ENCODE data around the gene NUF2. TPM values are rescaled to one million over a fixed set of nuclear protein-coding genes. Genes with fewer than 3 reads are reported as not detected.
"Not testable (repeated sequence)": the region's sequence is repeated elsewhere in the genome, so short reads cannot be mapped to it uniquely, and the experiment has no call there.

The NUF2 gene
- total RNA-seq, 1 donor from 2014 or later, result 19.6 TPM

- no peak overlapping the region for H3K4me3 Mint-ChIP-seq (ENCODE audit: low read depth)
- TF ChIP-seq, protein P1, sequence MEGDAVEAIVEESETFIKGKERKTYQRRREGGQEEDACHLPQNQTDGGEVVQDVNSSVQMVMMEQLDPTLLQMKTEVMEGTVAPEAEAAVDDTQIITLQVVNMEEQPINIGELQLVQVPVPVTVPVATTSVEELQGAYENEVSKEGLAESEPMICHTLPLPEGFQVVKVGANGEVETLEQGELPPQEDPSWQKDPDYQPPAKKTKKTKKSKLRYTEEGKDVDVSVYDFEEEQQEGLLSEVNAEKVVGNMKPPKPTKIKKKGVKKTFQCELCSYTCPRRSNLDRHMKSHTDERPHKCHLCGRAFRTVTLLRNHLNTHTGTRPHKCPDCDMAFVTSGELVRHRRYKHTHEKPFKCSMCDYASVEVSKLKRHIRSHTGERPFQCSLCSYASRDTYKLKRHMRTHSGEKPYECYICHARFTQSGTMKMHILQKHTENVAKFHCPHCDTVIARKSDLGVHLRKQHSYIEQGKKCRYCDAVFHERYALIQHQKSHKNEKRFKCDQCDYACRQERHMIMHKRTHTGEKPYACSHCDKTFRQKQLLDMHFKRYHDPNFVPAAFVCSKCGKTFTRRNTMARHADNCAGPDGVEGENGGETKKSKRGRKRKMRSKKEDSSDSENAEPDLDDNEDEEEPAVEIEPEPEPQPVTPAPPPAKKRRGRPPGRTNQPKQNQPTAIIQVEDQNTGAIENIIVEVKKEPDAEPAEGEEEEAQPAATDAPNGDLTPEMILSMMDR (IDR thresholded peaks at IDR 0.05; ENCODE audit: unreplicated experiment), result no peak
- no peak for DNase-seq (ENCODE audit: low spot score, unreplicated experiment)
- H3K36me3 Mint-ChIP-seq (ENCODE audit: insufficient read depth), result peaks cover 2% of the 10 kb centered on the region
- peaks cover 2% of the 10 kb centered on the region for H3K4me1 Mint-ChIP-seq (ENCODE audit: low read depth)
- no peak overlapping the region for H3K27ac Mint-ChIP-seq
- no peaks in the 10 kb centered on the region for H3K9me3 Mint-ChIP-seq (ENCODE audit: low read depth)
- H3K27me3 Mint-ChIP-seq, result no peaks in the 10 kb centered on the region
Observed at GRCh38 chr1:163308811-163309210, 12.9 kb upstream of the NUF2 start.

DNA sequence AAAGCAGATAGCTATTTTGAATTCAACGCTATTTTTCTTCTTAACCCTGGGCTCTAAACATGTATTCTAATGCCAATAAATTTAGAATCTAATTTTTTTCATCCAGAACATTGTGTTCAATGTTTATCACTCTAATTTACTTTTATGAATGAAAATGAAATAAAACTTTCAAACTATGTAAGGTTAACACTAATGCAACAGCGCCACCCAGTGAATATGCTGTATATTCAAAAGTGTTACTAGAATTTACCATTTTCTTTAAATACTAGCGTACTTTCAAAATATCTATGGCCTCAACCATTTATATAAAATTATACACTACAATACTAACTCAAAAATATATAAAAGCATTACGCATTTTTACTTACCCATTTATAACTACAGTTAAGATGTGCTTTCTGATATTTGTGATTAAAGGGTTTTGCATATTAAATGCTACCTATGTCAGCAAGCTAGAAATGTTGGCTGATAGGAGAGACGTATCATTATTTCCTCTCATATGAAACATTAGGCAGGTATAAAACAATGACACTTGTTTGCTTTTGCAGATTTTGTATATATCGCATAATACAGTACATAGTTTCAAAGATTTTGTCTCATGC, 5.9 kb upstream of the NUF2 start:
- H3K27ac Mint-ChIP-seq, result no peak overlapping the region
- H3K27me3 Mint-ChIP-seq, result no peaks in the 10 kb centered on the region
- H3K9me3 Mint-ChIP-seq (ENCODE audit: low read depth), result no peaks in the 10 kb centered on the region
- H3K4me1 Mint-ChIP-seq (ENCODE audit: low read depth), result peaks cover 5% of the 10 kb centered on the region
- no peak for DNase-seq (ENCODE audit: low spot score, unreplicated experiment)
- TF ChIP-seq, protein P1 (IDR thresholded peaks at IDR 0.05; ENCODE audit: unreplicated experiment), result peak; percentile 97
- H3K4me3 Mint-ChIP-seq (ENCODE audit: low read depth), result no peak overlapping the region
- H3K36me3 Mint-ChIP-seq (ENCODE audit: insufficient read depth), result peaks cover 2% of the 10 kb centered on the region

DNA sequence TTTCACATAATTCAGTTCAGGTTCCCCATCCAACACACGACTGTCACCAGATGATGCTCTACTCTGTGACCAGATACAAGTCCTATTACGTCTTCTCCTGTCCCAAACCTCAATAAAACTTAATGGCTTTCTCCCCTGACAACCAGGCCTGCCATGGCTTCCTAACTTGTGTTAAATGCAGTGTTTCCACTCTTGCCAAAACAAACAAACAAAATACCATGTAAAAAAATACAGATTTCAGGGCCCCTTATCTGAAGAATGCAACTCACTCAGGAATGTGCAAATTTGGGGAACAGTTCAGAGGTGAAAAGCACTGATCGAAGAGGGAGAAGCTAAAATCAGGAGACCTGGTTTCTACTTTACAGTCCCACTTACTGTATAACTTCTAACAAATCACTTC, 863 bp upstream of the NUF2 start:
- TF ChIP-seq, protein P1 (IDR thresholded peaks at IDR 0.05; ENCODE audit: unreplicated experiment), result no peak
- Mint-ChIP-seq H3K4me3 (ENCODE audit: low read depth) (peak overlapping the region; percentile 96), H3K27ac (peak overlapping the region; percentile 97), H3K36me3 (ENCODE audit: insufficient read depth) (no peaks in the 10 kb centered on the region), H3K27me3 (no peaks in the 10 kb centered on the region), H3K9me3 (ENCODE audit: low read depth) (no peaks in the 10 kb centered on the region), H3K4me1 (ENCODE audit: low read depth) (peaks cover 13% of the 10 kb centered on the region)
- DNase-seq (ENCODE audit: low spot score, unreplicated experiment), result no peak

DNA sequence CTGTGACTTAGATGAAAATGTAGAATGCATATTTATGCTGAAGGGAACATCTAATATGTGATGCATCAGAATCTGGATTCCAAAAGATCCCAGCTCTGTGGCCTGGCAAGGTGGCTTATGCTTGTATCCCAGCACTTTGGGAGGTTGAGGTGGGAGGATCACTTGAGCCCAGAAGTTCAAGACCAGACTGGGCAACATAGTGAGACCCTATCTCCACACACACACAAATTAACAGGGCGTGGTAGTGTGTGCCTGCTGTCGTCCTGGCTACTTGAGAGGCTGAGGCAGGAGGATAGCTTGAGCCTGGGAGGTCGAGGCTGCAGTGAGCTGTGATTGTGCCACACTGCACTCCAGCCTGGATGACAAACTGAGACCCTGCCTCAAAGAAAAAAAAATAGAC, 1.6 kb downstream of the NUF2 start:
- H3K36me3 Mint-ChIP-seq (ENCODE audit: insufficient read depth); H3K9me3 Mint-ChIP-seq (ENCODE audit: low read depth); H3K27me3 Mint-ChIP-seq; DNase-seq (ENCODE audit: low spot score, unreplicated experiment); H3K27ac Mint-ChIP-seq: not testable (repeated sequence)
- Mint-ChIP-seq H3K4me3 (ENCODE audit: low read depth) (peak overlapping the region; percentile 96), H3K4me1 (ENCODE audit: low read depth) (peaks cover 13% of the 10 kb centered on the region)

DNA sequence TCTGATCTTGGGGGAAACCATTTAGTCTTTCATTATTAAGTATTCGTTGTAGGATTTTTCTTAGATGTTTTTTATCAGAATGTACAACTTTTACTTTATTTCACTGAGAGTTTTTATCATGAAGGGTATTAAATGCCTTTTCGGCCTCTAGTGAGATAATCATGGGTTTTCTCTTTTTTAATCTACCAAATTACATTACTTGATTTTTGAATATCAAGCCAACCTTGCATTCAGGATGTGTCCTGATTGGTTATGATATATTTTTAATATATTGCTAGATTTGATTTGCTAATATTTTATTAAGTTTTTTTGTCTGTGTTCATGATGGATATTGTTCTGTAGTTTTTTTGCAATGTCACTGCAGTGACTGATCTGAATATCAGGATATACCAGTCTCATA, 9.4 kb downstream of the NUF2 start:
- no peak overlapping the region for H3K4me3 Mint-ChIP-seq (ENCODE audit: low read depth)

GRCh38 chr1:163335216-163335615, 13.5 kb downstream of the NUF2 start:
- TF ChIP-seq, protein P1 (IDR thresholded peaks at IDR 0.05; ENCODE audit: unreplicated experiment), result no peak
- no peak for DNase-seq (ENCODE audit: low spot score, unreplicated experiment)
- Mint-ChIP-seq H3K4me1 (ENCODE audit: low read depth) (no peaks in the 10 kb centered on the region), H3K9me3 (ENCODE audit: low read depth) (peaks cover 11% of the 10 kb centered on the region), H3K36me3 (ENCODE audit: insufficient read depth) (peaks cover 27% of the 10 kb centered on the region), H3K4me3 (ENCODE audit: low read depth) (no peak overlapping the region), H3K27ac (no peak overlapping the region), H3K27me3 (no peaks in the 10 kb centered on the region)

More for the DNA sequence above, 9.4 kb downstream of the NUF2 start:
- H3K27me3 Mint-ChIP-seq, result no peaks in the 10 kb centered on the region
- TF ChIP-seq, protein P1 (IDR thresholded peaks at IDR 0.05; ENCODE audit: unreplicated experiment), result no peak
- no peaks in the 10 kb centered on the region for H3K4me1 Mint-ChIP-seq (ENCODE audit: low read depth)
- peaks cover 28% of the 10 kb centered on the region for H3K36me3 Mint-ChIP-seq (ENCODE audit: insufficient read depth)
- peaks cover 11% of the 10 kb centered on the region for H3K9me3 Mint-ChIP-seq (ENCODE audit: low read depth)
- no peak overlapping the region for H3K27ac Mint-ChIP-seq
- no peak for DNase-seq (ENCODE audit: low spot score, unreplicated experiment)
